GM18951 (cell line): ENCODE measurements around the gene GNAI1.

Experiments used
- POLR2A ChIP-seq: IDR thresholded peaks from 4 replicates; pipeline ENCODE4 v1.6.1; 2011; ENCODE audit warnings: mild to moderate bottlenecking; ENCODE audit not compliant: insufficient read length, insufficient read depth; ENCODE audit errors: extremely low read depth
- in situ Hi-C: fragments of 300-500 bp; cut with MboI; formaldehyde crosslinking; loops from one replicate; pipeline ENCODE4 v1.12.0; 2022; ENCODE audit warnings: low sequenced_read_pairs, mixed read lengths, inconsistent platforms; ENCODE audit not compliant: unreplicated experiment

The GNAI1 gene

DNA sequence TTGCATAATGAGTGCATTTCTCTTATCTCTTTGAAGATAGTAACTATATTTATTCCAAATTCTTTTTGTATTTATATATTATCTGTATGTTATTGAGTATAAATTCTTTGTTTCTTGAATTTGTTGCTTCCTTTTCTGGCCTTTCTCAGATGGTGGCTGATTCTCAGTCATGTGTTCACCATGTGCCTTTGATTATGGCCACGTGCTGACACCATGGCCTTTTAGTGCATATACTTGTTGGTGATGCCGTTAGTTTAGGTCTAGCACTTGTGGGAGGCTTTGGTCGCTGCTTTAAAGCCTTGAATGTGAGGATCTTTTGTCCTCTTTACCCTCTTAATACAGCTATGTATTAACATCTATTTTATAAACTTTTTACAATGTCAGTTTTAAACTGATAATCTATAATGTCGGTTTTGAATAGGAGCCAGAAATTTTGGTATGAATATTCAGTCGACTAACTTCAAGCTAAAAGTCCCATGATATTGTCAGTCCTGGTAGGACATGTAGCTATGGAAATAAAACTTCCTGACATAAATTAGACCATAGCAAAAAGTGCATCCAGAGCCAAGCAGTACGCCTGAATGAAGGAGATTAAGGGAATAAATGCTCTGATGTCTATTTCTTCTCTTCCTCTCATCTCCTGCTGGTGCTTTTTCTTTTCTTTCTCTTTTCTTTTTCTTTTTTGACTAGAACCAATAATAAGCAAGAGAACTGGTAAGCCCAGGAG lies 130.3 kb downstream of the GNAI1 start:
- TF ChIP-seq POLR2A = no peak
- in situ Hi-C loops = no loop called here

DNA sequence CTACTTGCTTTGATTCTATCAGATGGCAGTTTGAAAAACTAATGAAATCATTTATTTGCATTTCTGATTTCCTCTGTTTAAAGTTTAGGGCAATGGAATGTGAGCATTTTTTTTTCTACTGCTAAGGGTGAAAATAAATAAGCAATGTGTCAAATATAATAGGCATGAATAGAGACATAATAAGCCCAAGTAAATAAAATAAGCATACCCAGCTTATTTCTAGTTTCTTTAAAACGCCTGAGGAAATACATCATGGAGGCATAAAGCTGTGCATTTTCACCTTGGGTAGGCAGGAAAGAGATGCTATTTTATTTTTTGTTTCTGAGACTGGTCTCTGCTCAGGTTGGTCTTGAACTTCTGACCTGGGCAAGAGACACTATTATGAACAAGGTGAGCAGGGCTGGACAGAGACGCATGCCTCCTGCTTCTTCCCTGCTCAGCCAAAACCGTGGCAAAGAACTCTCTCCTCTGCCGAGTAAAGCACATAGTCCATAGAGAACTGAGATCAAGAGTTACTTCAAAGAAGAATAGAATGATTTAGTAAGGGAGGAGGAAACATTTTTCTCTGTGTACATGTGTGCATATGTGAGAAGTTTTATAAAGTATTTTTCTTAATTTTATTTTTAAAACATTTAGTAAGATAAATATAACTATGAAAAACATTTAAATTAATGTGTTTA lies 138.1 kb downstream of the GNAI1 start:
- no peak for TF ChIP-seq POLR2A
- in situ Hi-C loops = no loop called here

DNA sequence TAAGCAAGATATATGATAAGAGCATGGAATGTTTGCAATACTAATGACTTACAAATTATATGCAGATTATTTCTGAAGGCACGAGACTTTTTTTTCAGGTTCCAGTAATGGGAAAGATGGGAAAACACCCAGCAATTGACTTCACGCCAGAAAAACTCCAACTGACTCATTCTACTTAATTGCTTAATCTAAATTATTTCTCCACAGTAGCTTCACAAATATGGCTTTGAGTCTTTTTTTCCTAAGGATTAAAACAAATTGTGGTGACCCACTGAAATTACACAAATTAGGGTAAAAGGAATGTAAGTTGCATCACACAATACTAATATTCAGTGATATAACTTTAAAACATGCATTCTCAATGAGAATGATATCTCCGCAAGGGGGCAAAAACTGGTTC lies 138.7 kb downstream of the GNAI1 start:
- in situ Hi-C loops = no loop called here
- TF ChIP-seq POLR2A = no peak

DNA sequence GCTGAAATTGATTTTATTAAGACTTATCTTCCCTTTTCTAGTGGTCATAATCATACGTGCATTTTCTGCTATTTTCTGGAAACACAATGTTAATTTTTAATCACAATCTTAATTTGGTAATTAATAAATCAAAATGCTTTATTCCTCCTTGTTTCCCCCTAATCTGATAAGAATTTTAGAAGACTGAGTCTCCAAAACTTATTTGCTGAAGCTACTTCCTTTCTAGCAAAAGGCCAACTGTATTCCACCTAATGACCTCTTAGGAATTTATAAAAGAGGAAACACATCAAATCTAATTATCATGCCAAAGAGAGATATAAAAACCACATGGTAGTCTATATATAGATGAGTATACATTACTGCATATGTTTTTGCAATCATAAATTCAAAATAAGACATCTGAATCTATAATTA lies 140.6 kb downstream of the GNAI1 start:
- no peak for TF ChIP-seq POLR2A
- in situ Hi-C loops = no loop called here
